Keratinocyte (primary cell): Measurements from ENCODE around the gene GPR171. TPM values are rescaled to one million over a fixed set of nuclear protein-coding genes. Genes with fewer than 3 reads are reported as not detected.

ENCODE experiments used
- DNase-seq: peaks from one replicate; pipeline ENCODE4 v3.0.0-alpha.2; 2011; ENCODE audit warnings: low read depth, missing footprints, low spot score
- FAIRE-seq: peaks from 2 replicates; lab custom pipeline; 2011; peaks lifted over from hg19 to GRCh38; lab: Jason Lieb, UNC
- H2AFZ ChIP-seq: 2 replicates; pipeline ENCODE4 v1.6.0; 2012; ENCODE audit warnings: low read length, control low read depth, inconsistent platforms; ENCODE audit not compliant: control insufficient read depth
- H3K27ac ChIP-seq: 2 replicates; pipeline ENCODE4 v1.5.1; 2011; ENCODE audit warnings: low read length; ENCODE audit not compliant: control insufficient read depth, insufficient read depth
- H3K27me3 ChIP-seq: 3 replicates; pipeline ENCODE4 v1.6.0; 2011; ENCODE audit warnings: low read length; ENCODE audit not compliant: control insufficient read depth, insufficient read depth; ENCODE audit errors: extremely low read depth
- H3K36me3 ChIP-seq, 2 experiments: 2 replicates in 1 of 2; 3 replicates in 1 of 2; pipeline ENCODE4 v1.5.1; 2011; ENCODE audit warnings: low read length in 2 of 2, mild to moderate bottlenecking in 1 of 2; ENCODE audit not compliant: control insufficient read depth in 2 of 2, insufficient read depth in 2 of 2; ENCODE audit errors: extremely low read depth in 1 of 2
- H3K4me1 ChIP-seq: 3 replicates; pipeline ENCODE4 v1.5.1; 2011; ENCODE audit warnings: low read length; ENCODE audit not compliant: control insufficient read depth, insufficient read depth; ENCODE audit errors: extremely low read depth
- H3K4me2 ChIP-seq: 3 replicates; pipeline ENCODE4 v1.6.0; 2011; ENCODE audit warnings: low read depth, low read length; ENCODE audit not compliant: control insufficient read depth, insufficient read depth; ENCODE audit errors: extremely low read depth
- H3K4me3 ChIP-seq, 3 experiments: fragments of 200-600 bp in 1 of 3; sonication (generic) in 1 of 3; 2 replicates in 2 of 3; 3 replicates in 1 of 3; pipeline ENCODE4 v1.5.1; 2011 to 2016; ENCODE audit warnings: low read length in 3 of 3, mild to moderate bottlenecking in 3 of 3, control low read depth in 2 of 3, inconsistent platforms in 1 of 3, low read depth in 1 of 3, mixed read lengths in 1 of 3, mixed run types in 1 of 3, moderate library complexity in 1 of 3; ENCODE audit not compliant: control insufficient read depth in 2 of 3, insufficient read depth in 2 of 3; ENCODE audit errors: extremely low read depth in 1 of 3
- H3K79me2 ChIP-seq: 2 replicates; pipeline ENCODE4 v1.6.0; 2012; ENCODE audit warnings: low read length; ENCODE audit not compliant: control insufficient read depth, insufficient read depth
- H3K9ac ChIP-seq: 3 replicates; pipeline ENCODE4 v1.6.0; 2011; ENCODE audit warnings: low read length; ENCODE audit not compliant: control insufficient read depth, insufficient read depth; ENCODE audit errors: extremely low read depth
- H3K9me1 ChIP-seq: 3 replicates; pipeline ENCODE4 v1.6.0; 2011; ENCODE audit warnings: low read length; ENCODE audit not compliant: control insufficient read depth, insufficient read depth; ENCODE audit errors: extremely low read depth
- H3K9me3 ChIP-seq: 2 replicates; pipeline ENCODE4 v1.5.1; 2012; ENCODE audit warnings: low read depth, low read length; ENCODE audit not compliant: control insufficient read depth
- H4K20me1 ChIP-seq: 3 replicates; pipeline ENCODE4 v1.6.0; 2011; ENCODE audit warnings: low read length; ENCODE audit not compliant: control insufficient read depth, insufficient read depth; ENCODE audit errors: extremely low read depth
- EZH2 ChIP-seq: IDR thresholded peaks from one replicate; pipeline ENCODE4 v1.6.1; 2012; ENCODE audit warnings: inconsistent platforms, mild to moderate bottlenecking, low read length, moderate library complexity
- dilution Hi-C: fragments of 300-500 bp; cut with MboI; formaldehyde crosslinking; loops from one replicate; pipeline ENCODE4 v1.7.0; 2020; ENCODE audit warnings: low sequenced_read_pairs; ENCODE audit not compliant: extremely low pct_ligation_motif_present
- polyA plus RNA-seq, 5 experiments: library from polyadenylated mRNA; depleted of rRNA in 3 of 5; stranded (reverse) in 3 of 5; stranded (forward) in 1 of 5; unstranded in 1 of 5; fragments of >200 nt; gene quantifications; 1 replicate in 1 of 5; 2 replicates in 3 of 5; 3 replicates in 1 of 5; pipeline versions ENCODE4 v1.2.1 to v1.2.3, GENCODE V29; 2011 to 2012; ENCODE audit warnings: missing spikeins in 2 of 5, low read depth in 1 of 5, low replicate concordance in 1 of 5
- TF ChIP-seq, protein P1 (sequence below), 3 experiments: IDR thresholded peaks in 1 of 3; conservative IDR thresholded peaks in 1 of 3; optimal IDR thresholded peaks in 1 of 3; 2 replicates in 2 of 3; 3 replicates in 1 of 3; pipeline versions ENCODE3 to v1.5.1; 2011; ENCODE audit warnings: low read length in 3 of 3, mild to moderate bottlenecking in 3 of 3, moderate library complexity in 2 of 3, control low read depth in 1 of 3, inconsistent platforms in 1 of 3; ENCODE audit not compliant: insufficient read depth in 2 of 3; ENCODE audit errors: extremely low read depth in 1 of 3

The GPR171 gene
- polyA plus RNA-seq, 1 donor (not counting 4 experiments of a cell fraction or from before 2014, with no cell fraction given), result not detected

DNA sequence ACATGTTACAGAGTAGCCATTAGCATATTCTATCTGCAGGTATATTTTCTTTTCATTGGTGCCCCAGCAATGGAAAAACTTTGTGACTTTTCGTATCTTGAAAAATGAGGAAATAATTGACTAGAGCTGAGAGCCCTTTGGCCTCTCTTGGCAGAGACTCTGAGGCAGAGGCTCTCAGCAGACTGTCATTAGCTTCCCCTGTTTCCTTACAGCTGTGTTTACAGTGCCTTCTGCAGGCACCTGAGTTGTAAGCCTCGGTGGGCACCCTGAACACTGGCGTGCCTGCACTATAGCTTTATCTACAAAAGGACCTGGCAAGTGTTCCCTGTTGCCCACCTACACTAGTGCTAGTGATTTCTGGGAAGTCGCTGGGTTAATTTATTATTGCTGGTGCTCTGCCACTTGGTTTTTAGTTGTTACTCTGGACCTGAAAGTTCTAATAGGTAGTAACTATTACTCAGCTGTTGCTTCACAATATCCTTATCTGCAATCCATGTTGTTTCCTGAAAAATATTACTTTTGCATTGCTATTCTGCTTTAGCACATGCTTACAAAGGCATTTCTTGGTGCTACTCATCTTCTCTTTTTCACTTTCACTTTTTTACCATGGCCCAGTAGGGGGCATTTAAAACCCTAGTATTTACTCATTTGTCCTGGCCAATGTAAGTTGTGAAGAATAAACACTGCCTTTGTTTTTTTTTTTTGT, 7.8 kb upstream of the GPR171 start:
- Histone ChIP-seq H3K9me3 (no peaks in the 10 kb centered on the region), H3K4me3 (no peak overlapping the region), H4K20me1 (no peaks in the 10 kb centered on the region), H3K4me2 (no peak overlapping the region), H3K27ac (no peak overlapping the region), H3K4me1 (no peaks in the 10 kb centered on the region), H3K36me3 (no peaks in the 10 kb centered on the region), H3K27me3 (no peaks in the 10 kb centered on the region), H2AFZ (no peak overlapping the region), H3K9ac (no peak overlapping the region), H3K9me1 (no peaks in the 10 kb centered on the region), H3K79me2 (no peaks in the 10 kb centered on the region)
- FAIRE-seq, result no peak
- TF ChIP-seq, protein P1, sequence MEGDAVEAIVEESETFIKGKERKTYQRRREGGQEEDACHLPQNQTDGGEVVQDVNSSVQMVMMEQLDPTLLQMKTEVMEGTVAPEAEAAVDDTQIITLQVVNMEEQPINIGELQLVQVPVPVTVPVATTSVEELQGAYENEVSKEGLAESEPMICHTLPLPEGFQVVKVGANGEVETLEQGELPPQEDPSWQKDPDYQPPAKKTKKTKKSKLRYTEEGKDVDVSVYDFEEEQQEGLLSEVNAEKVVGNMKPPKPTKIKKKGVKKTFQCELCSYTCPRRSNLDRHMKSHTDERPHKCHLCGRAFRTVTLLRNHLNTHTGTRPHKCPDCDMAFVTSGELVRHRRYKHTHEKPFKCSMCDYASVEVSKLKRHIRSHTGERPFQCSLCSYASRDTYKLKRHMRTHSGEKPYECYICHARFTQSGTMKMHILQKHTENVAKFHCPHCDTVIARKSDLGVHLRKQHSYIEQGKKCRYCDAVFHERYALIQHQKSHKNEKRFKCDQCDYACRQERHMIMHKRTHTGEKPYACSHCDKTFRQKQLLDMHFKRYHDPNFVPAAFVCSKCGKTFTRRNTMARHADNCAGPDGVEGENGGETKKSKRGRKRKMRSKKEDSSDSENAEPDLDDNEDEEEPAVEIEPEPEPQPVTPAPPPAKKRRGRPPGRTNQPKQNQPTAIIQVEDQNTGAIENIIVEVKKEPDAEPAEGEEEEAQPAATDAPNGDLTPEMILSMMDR (optimal IDR thresholded peaks at IDR 0.05 in 1 of 3, IDR thresholded peaks at IDR 0.05 in 1 of 3, conservative IDR thresholded peaks at IDR 0.05 in 1 of 3; ENCODE audit: extremely low read depth in 1 of 3, insufficient read depth in 2 of 3, low read length in 3 of 3), result no peak
- no peak for TF ChIP-seq EZH2
- no peak for DNase-seq
- dilution Hi-C loops, result no loop called here

DNA sequence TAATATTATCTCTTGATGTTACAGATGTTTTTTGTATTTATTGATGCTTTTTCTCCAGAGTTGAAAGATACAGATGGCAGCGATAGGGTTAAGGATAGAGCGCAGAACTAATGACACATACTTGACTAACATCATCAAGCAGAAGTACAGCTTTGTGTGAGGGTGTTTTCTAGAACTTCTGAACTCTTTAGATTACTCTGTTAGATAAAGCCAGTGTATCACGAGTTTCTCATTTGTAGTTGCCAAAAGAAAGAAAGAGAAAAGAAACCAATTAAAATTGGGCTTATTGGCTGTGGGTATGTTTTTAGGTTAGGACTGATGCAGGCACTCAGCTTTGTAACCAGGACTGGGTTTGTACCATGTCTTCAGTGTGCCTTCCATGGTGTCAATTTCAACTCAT, 6.6 kb upstream of the GPR171 start:
- Histone ChIP-seq H3K9ac (no peak overlapping the region), H3K27ac (no peak overlapping the region), H3K4me3 (no peak overlapping the region), H3K4me2 (no peak overlapping the region), H3K9me3 (no peaks in the 10 kb centered on the region), H2AFZ (peak overlapping the region; percentile 21), H3K4me1 (no peaks in the 10 kb centered on the region), H3K27me3 (no peaks in the 10 kb centered on the region), H3K9me1 (no peaks in the 10 kb centered on the region), H3K36me3 (no peaks in the 10 kb centered on the region), H4K20me1 (no peaks in the 10 kb centered on the region), H3K79me2 (no peaks in the 10 kb centered on the region)
- DNase-seq, result no peak
- dilution Hi-C loops, result no loop called here
- FAIRE-seq, result no peak
- TF ChIP-seq, protein P1 (optimal IDR thresholded peaks at IDR 0.05 in 1 of 3, IDR thresholded peaks at IDR 0.05 in 1 of 3, conservative IDR thresholded peaks at IDR 0.05 in 1 of 3; ENCODE audit: extremely low read depth in 1 of 3, insufficient read depth in 2 of 3, low read length in 3 of 3), result no peak
- TF ChIP-seq EZH2, result no peak
